ENCODE results near the gene TMEM108.
A peak's percentile ranks its signal among the peaks of the same experiment; 100 is the strongest.

DNA sequence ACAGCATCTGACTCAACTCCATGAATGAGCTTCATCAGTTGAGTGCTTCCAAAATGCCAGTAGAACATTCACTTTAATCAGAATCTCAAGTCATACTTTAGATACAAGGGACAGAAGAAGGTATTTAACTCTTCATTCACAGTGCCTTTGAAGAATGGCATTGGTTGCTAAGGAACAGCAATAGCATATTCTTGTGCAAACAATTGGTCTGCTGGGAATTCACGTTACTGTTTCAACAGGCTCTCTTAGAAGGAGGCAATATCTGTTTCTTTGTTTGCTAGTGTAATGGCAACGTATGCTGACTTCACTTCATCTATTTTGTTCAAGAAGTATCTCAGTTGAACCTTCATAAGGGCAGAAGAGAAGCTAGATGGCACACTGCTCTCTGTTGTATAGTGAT, 113.9 kb downstream of the TMEM108 start:
- TF ChIP-seq, protein P1, sequence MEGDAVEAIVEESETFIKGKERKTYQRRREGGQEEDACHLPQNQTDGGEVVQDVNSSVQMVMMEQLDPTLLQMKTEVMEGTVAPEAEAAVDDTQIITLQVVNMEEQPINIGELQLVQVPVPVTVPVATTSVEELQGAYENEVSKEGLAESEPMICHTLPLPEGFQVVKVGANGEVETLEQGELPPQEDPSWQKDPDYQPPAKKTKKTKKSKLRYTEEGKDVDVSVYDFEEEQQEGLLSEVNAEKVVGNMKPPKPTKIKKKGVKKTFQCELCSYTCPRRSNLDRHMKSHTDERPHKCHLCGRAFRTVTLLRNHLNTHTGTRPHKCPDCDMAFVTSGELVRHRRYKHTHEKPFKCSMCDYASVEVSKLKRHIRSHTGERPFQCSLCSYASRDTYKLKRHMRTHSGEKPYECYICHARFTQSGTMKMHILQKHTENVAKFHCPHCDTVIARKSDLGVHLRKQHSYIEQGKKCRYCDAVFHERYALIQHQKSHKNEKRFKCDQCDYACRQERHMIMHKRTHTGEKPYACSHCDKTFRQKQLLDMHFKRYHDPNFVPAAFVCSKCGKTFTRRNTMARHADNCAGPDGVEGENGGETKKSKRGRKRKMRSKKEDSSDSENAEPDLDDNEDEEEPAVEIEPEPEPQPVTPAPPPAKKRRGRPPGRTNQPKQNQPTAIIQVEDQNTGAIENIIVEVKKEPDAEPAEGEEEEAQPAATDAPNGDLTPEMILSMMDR (IDR thresholded peaks at IDR 0.05; ENCODE audit: poor library complexity, severe bottlenecking), result no peak
- TF ChIP-seq, protein P2, sequence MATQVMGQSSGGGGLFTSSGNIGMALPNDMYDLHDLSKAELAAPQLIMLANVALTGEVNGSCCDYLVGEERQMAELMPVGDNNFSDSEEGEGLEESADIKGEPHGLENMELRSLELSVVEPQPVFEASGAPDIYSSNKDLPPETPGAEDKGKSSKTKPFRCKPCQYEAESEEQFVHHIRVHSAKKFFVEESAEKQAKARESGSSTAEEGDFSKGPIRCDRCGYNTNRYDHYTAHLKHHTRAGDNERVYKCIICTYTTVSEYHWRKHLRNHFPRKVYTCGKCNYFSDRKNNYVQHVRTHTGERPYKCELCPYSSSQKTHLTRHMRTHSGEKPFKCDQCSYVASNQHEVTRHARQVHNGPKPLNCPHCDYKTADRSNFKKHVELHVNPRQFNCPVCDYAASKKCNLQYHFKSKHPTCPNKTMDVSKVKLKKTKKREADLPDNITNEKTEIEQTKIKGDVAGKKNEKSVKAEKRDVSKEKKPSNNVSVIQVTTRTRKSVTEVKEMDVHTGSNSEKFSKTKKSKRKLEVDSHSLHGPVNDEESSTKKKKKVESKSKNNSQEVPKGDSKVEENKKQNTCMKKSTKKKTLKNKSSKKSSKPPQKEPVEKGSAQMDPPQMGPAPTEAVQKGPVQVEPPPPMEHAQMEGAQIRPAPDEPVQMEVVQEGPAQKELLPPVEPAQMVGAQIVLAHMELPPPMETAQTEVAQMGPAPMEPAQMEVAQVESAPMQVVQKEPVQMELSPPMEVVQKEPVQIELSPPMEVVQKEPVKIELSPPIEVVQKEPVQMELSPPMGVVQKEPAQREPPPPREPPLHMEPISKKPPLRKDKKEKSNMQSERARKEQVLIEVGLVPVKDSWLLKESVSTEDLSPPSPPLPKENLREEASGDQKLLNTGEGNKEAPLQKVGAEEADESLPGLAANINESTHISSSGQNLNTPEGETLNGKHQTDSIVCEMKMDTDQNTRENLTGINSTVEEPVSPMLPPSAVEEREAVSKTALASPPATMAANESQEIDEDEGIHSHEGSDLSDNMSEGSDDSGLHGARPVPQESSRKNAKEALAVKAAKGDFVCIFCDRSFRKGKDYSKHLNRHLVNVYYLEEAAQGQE (IDR thresholded peaks at IDR 0.05; ENCODE audit: borderline replicate concordance), result no peak
- TF ChIP-seq EP300 (conservative IDR thresholded peaks at IDR 0.05; ENCODE audit: poor library complexity, severe bottlenecking), result peak; percentile 34
- TF ChIP-seq POLR2AphosphoS5 (IDR thresholded peaks at IDR 0.05), result peak; percentile 59
- TF ChIP-seq EZH2 (IDR thresholded peaks at IDR 0.05; ENCODE audit: borderline replicate concordance, insufficient read depth, low read length, poor library complexity, severe bottlenecking), result no peak

Data from neural cell (in vitro differentiated cells).